DND-41 (cell line): ENCODE results near the gene GLB1L.

ENCODE experiments used
- ATAC-seq: fragments of 200-7000 bp; cut with Tn5 transposase; 3 replicates; pipeline ENCODE4 v1.9.1; 2021; ENCODE audit warnings: low read depth; ENCODE audit not compliant: insufficient read depth
- DNase-seq: peaks from one replicate; pipeline ENCODE4 v3.0.0-alpha.2; 2020
- H2AFZ ChIP-seq: 2 replicates; pipeline ENCODE4 v1.6.0; 2012; ENCODE audit warnings: low read depth, low read length
- H3K27ac ChIP-seq: 2 replicates; pipeline ENCODE4 v1.5.1; 2012; ENCODE audit warnings: low read length, inconsistent platforms
- H3K27me3 ChIP-seq: fragments of 200-600 bp; sonication (generic); 2 replicates; pipeline ENCODE4 v1.6.0; 2012; ENCODE audit warnings: low read length, mild to moderate bottlenecking, inconsistent platforms; ENCODE audit not compliant: insufficient read depth, poor library complexity
- H3K36me3 ChIP-seq: 2 replicates; pipeline ENCODE4 v1.5.1; 2012; ENCODE audit warnings: low read length, inconsistent platforms; ENCODE audit not compliant: insufficient read depth
- H3K4me1 ChIP-seq: 2 replicates; pipeline ENCODE4 v1.5.1; 2012; ENCODE audit warnings: mild to moderate bottlenecking, low read length; ENCODE audit not compliant: insufficient read depth
- H3K4me2 ChIP-seq: 2 replicates; pipeline ENCODE4 v1.6.0; 2012; ENCODE audit warnings: mild to moderate bottlenecking, moderate library complexity, low read length, inconsistent platforms; ENCODE audit not compliant: insufficient read depth
- H3K4me3 ChIP-seq, 2 experiments: fragments of 200-600 bp in 1 of 2; shearing (Covaris generic) in 1 of 2; 2 replicates each; pipeline ENCODE4 v1.5.1; 2012 to 2016; ENCODE audit warnings: inconsistent platforms in 2 of 2, low read length in 2 of 2, mild to moderate bottlenecking in 2 of 2, low read depth in 1 of 2, moderate library complexity in 1 of 2
- H3K79me2 ChIP-seq: 2 replicates; pipeline ENCODE4 v1.6.0; 2012; ENCODE audit warnings: low read length, inconsistent platforms; ENCODE audit not compliant: insufficient read depth
- H3K9ac ChIP-seq: 2 replicates; pipeline ENCODE4 v1.6.0; 2012; ENCODE audit warnings: low read depth, mild to moderate bottlenecking, inconsistent platforms, low read length, moderate library complexity
- H3K9me3 ChIP-seq: 2 replicates; pipeline ENCODE4 v1.5.1; 2012; ENCODE audit warnings: low read length, moderate library complexity, mild to moderate bottlenecking, inconsistent platforms; ENCODE audit not compliant: insufficient read depth, severe bottlenecking
- H4K20me1 ChIP-seq: 2 replicates; pipeline ENCODE4 v1.6.0; 2012; ENCODE audit warnings: low read length; ENCODE audit not compliant: insufficient read depth
- CTCF ChIP-seq: IDR thresholded peaks from 2 replicates; pipeline ENCODE4 v1.5.1; 2012; ENCODE audit warnings: borderline replicate concordance, low read length, moderate library complexity, mild to moderate bottlenecking; ENCODE audit not compliant: poor library complexity, severe bottlenecking; ENCODE audit errors: extremely low read depth
- EZH2 ChIP-seq: IDR thresholded peaks from 3 replicates; pipeline ENCODE4 v1.6.1; 2012; ENCODE audit warnings: borderline replicate concordance, low read depth, mild to moderate bottlenecking, moderate library complexity, low read length, inconsistent platforms; ENCODE audit not compliant: severe bottlenecking

The GLB1L gene

GRCh38 chr2:219290381-219291171 lies 45.3 kb upstream of the GLB1L start:
- DNase-seq (no peak), ATAC-seq (no peak)
- Histone ChIP-seq H2AFZ (no peak overlapping the region), H3K9me3 (no peaks in the 10 kb centered on the region), H3K4me2 (no peak overlapping the region), H4K20me1 (no peaks in the 10 kb centered on the region; the same call in 1 of the 2 replicates), H3K4me1 (peaks cover 16% of the 10 kb centered on the region), H3K79me2 (no peaks in the 10 kb centered on the region), H3K36me3 (no peaks in the 10 kb centered on the region), H3K4me3 (no peak overlapping the region), H3K27ac (no peak overlapping the region), H3K27me3 (peaks cover 5% of the 10 kb centered on the region), H3K9ac (no peak overlapping the region)
- no peak for TF ChIP-seq EZH2
- no peak for TF ChIP-seq CTCF

- H2AFZ ChIP-seq: no peak overlapping the region
- TF ChIP-seq EZH2: no peak
- no peak for TF ChIP-seq CTCF
- peaks cover 9% of the 10 kb centered on the region for H3K4me1 ChIP-seq
- 0 out of 2 replicates have a peak, but pooled peaks cover 3% of the 10 kb centered on the region for H3K36me3 ChIP-seq
- H3K27ac ChIP-seq: no peak overlapping the region
- no peak overlapping the region for H3K4me2 ChIP-seq
- H3K79me2 ChIP-seq: no peaks in the 10 kb centered on the region
- no peak for ATAC-seq
- DNase-seq: no peak
- no peaks in the 10 kb centered on the region for H3K9me3 ChIP-seq
- no peak overlapping the region for H3K9ac ChIP-seq
- H3K4me3 ChIP-seq: no peak overlapping the region
- H3K27me3 ChIP-seq: peaks cover 5% of the 10 kb centered on the region
- no peaks in the 10 kb centered on the region; the same call in 1 of the 2 replicates for H4K20me1 ChIP-seq
These were observed 44.5 kb upstream of the GLB1L start for GRCh38 chr2:219289537-219290361.

- Histone ChIP-seq H3K36me3 (0 out of 2 replicates have a peak, but pooled peaks cover 6% of the 10 kb centered on the region), H3K9ac (no peak overlapping the region), H3K4me2 (no peak overlapping the region), H3K27ac (no peak overlapping the region), H3K4me3 (no peak overlapping the region), H3K9me3 (no peaks in the 10 kb centered on the region), H3K79me2 (no peaks in the 10 kb centered on the region), H3K4me1 (peaks cover 3% of the 10 kb centered on the region), H4K20me1 (no peaks in the 10 kb centered on the region; the same call in 1 of the 2 replicates), H3K27me3 (peaks cover 5% of the 10 kb centered on the region), H2AFZ (no peak overlapping the region)
- DNase-seq (no peak), ATAC-seq (no peak)
- no peak for TF ChIP-seq CTCF
- TF ChIP-seq EZH2: no peak
These were observed 43.9 kb upstream of the GLB1L start for GRCh38 chr2:219289195-219289536.
